Skeletal muscle satellite cell (primary cell): ENCODE data around the gene EDN2.

ENCODE experiments used
- H3K27me3 ChIP-seq: 2 replicates; pipeline ENCODE4 v1.7.0; 2013; ENCODE audit warnings: low read length; ENCODE audit not compliant: control insufficient read depth, insufficient read depth
- H3K36me3 ChIP-seq: 2 replicates; pipeline ENCODE4 v1.7.0; 2013; ENCODE audit warnings: mild to moderate bottlenecking, control low read depth, low read length; ENCODE audit not compliant: insufficient read depth
- H3K4me1 ChIP-seq: 2 replicates; pipeline ENCODE4 v1.7.0; 2013; ENCODE audit warnings: low read length; ENCODE audit not compliant: control insufficient read depth, insufficient read depth
- H3K4me2 ChIP-seq: 2 replicates; pipeline ENCODE4 v1.7.0; 2013; ENCODE audit warnings: mild to moderate bottlenecking, low read length
- H3K4me3 ChIP-seq: 2 replicates; pipeline ENCODE4 v1.7.0; 2013; ENCODE audit warnings: low read length
- H3K9ac ChIP-seq: 2 replicates; pipeline ENCODE4 v1.7.0; 2013; ENCODE audit warnings: mild to moderate bottlenecking, low read depth, low read length, moderate library complexity
- H3K9me3 ChIP-seq: replicated peaks from 2 replicates; pipeline ENCODE4 v1.7.0; 2013; ENCODE audit warnings: mild to moderate bottlenecking, control low read depth, low read length

Gene EDN2

DNA sequence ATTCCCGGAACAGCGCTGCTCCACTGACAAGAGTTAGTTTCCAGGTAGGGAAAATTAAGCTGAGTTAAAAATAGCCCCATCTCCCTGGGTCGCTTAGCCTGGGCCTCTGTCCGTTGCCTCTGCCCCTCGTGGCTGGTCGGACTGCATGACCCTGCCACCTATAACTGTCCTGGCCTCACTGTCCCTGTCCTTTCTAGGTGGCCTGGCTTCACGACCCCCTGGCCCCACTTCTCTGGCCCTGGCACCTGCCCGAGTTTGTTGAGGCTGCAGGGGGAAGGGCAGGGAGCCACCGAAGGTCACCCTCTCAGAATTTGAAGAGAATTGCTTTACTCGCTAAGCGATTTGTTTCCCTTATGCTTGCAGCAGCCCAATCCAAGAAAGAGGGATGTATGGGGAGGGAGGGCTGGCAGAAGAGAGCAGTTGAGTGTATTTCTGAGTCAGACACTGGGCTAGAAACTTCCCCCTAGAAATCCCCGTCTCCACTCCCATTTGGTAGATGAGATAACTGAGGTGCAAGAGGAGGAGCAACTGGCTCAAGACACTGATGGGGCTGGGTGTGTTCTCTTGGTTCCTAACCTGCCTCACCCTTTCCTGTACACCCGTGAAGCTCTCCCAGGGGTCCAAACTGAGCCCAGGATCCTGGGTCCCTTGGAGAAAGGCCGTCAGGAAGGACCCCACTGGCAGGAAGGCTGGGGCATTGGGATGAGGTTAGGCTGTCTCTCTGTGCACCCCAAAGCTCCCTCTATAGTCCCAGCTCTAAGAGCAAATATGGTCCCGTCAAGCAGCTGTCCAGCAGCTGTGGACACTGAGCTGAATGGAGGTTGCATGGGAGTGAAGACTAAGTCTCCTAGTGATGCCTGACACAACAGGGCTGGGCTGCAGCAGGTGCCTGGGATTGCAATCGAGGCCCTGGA is 2.9 kb upstream of the EDN2 start:
- no peak overlapping the region for H3K4me3 ChIP-seq
- no peak overlapping the region for H3K9ac ChIP-seq
- H3K27me3 ChIP-seq = peaks cover 7% of the 10 kb centered on the region
- no peaks in the 10 kb centered on the region for H3K9me3 ChIP-seq
- no peaks in the 10 kb centered on the region for H3K36me3 ChIP-seq
- peaks cover 24% of the 10 kb centered on the region for H3K4me1 ChIP-seq
- H3K4me2 ChIP-seq = no peak overlapping the region

DNA sequence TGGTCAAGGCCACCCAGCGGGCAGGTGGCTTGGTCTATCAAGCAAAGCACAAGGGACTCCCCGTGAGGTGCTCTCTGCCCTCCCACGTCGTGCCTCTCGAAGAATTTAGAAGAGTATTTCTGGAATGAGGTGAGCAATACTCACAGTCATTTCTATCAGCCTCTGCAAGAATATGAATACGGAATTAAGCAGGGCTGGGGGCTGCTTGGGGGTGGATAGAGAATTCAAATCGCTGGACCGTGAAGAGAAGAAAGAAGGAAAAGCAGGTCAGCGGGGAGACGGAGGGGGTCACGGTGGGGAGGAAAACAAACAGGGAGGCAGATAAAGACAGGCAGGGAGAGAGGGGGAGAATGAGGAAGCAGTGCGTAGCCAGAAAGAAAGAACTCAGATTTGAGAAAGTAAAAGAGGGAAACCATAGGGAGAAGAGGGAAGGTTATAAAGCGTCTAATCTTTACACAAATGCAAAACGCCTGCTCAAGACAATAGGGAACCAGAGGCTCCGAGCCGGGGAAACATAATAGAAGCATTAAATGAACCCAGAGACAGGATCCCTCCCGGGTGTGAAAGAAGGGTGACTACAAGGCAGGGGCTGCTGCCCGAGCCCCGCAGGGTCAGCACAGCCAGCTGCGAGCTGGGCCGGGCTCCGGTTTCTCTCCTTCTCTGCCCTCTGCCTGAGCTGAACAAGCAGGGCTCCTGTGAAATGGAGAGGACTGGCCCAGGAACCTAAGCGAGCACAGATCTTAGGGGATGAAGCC is 2.1 kb upstream of the EDN2 start:
- Histone ChIP-seq H3K9ac (no peak overlapping the region), H3K9me3 (no peaks in the 10 kb centered on the region), H3K4me1 (peaks cover 25% of the 10 kb centered on the region), H3K36me3 (no peaks in the 10 kb centered on the region), H3K4me2 (no peak overlapping the region), H3K27me3 (peaks cover 7% of the 10 kb centered on the region), H3K4me3 (no peak overlapping the region)

DNA sequence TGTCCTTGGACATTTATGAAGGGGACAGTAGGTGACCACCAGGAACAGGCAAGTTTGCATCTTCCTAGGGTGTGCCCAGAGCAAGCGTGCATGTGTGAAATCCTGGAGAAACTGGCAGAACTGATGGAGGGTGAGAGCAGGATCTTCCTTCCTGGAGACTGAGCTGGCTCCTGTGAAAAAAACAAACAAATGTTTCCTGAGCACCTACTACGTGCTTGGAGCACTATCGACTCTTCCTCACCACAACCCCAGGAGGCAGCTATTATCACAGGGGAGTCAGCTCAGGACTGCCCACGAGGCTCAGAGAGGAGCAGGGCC is 1.5 kb upstream of the EDN2 start:
- H3K4me3 ChIP-seq = no peak overlapping the region
- no peaks in the 10 kb centered on the region for H3K36me3 ChIP-seq
- peaks cover 25% of the 10 kb centered on the region for H3K4me1 ChIP-seq
- no peaks in the 10 kb centered on the region for H3K9me3 ChIP-seq
- H3K9ac ChIP-seq = no peak overlapping the region
- peaks cover 7% of the 10 kb centered on the region for H3K27me3 ChIP-seq
- no peak overlapping the region for H3K4me2 ChIP-seq

DNA sequence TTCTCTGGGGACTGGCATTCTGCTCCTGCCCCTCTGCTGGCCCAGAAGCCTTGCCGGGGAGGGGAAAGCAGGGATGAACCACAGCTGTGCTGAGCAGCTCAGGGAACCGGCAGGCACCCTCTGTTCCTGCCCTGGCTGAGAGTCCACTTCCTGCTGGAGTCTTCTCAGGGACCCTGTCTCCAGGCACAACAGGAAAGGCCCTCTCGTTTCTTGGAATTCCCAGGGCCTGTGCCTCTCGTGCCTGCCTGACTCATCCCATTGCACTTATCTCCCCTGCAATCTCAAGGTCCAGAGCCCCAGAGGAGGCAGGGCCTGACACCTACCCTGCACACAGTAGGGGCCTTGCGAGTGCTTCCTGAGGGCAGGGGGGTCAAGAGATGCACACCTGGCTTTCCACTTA is 1.1 kb upstream of the EDN2 start:
- Histone ChIP-seq H3K4me2 (no peak overlapping the region), H3K9me3 (no peaks in the 10 kb centered on the region), H3K4me3 (no peak overlapping the region), H3K27me3 (peaks cover 8% of the 10 kb centered on the region), H3K36me3 (no peaks in the 10 kb centered on the region), H3K9ac (no peak overlapping the region), H3K4me1 (peaks cover 25% of the 10 kb centered on the region)

DNA sequence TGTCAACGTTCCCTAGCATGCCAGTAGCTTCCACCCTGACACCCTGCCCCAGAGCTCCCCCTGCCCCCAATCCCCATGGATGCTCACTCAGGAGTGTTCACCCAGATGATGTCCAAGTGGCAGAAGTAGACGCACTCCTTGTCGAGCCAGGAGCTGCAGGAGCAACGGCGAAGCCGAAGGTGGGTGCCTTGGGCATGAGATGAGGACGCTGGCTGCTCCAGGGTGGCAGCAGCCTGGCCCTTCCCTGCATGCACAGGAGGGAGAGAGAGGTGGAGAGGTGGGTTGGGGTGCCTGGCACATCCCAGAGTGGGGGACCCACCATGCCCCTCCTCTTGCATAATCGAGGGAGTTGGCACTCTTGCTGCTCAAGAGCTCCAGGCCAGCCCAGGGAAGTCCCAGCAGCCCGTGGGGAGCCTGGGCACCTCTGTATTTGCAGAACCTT is 502 bp downstream of the EDN2 start:
- Histone ChIP-seq H3K4me3 (no peak overlapping the region), H3K36me3 (no peaks in the 10 kb centered on the region), H3K9ac (no peak overlapping the region), H3K9me3 (no peaks in the 10 kb centered on the region), H3K27me3 (peaks cover 14% of the 10 kb centered on the region), H3K4me2 (no peak overlapping the region), H3K4me1 (peaks cover 25% of the 10 kb centered on the region)

DNA sequence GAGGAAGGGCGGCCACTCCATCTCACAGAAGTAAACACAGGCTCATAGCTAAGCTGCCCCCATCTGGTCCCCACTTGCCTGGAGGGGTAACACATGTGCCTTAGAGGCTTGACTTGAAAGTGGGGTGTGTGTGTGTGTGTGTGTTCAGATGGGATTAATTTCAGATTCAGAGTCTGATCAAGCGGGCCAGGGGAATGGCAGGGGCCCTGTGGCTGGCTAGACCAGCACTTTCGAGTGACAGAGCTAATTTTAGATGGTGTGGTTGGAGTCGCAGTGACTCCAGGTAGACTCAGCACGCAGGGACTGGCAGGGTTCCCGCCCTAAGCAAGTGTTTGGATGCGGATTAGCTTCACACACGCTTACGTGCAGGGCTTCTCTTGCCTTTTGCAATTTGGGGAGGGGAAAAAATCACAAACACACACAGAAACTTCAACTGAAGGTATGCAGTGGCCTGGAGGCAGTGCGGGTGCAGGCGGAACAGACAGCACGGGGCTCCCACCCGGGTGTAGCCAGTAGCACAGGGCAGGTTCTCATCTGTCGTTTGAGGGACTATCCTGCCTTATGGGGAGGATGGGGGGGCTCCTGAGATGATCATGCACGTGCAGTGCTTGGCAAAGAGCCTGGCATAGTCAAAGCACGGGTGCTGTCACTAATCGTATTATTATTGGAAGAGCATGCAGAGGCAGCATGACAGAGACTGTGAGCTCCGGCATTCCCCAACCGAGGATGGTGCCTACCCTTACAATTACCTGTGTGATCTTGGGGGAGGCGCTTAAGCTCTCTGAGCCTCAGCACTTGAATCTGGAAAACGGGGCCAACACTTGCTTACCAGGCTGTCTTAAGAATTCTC is 1.3 kb downstream of the EDN2 start:
- Histone ChIP-seq H3K27me3 (peaks cover 14% of the 10 kb centered on the region), H3K9ac (no peak overlapping the region), H3K4me1 (peaks cover 25% of the 10 kb centered on the region), H3K36me3 (no peaks in the 10 kb centered on the region), H3K4me3 (no peak overlapping the region), H3K4me2 (no peak overlapping the region), H3K9me3 (no peaks in the 10 kb centered on the region)

DNA sequence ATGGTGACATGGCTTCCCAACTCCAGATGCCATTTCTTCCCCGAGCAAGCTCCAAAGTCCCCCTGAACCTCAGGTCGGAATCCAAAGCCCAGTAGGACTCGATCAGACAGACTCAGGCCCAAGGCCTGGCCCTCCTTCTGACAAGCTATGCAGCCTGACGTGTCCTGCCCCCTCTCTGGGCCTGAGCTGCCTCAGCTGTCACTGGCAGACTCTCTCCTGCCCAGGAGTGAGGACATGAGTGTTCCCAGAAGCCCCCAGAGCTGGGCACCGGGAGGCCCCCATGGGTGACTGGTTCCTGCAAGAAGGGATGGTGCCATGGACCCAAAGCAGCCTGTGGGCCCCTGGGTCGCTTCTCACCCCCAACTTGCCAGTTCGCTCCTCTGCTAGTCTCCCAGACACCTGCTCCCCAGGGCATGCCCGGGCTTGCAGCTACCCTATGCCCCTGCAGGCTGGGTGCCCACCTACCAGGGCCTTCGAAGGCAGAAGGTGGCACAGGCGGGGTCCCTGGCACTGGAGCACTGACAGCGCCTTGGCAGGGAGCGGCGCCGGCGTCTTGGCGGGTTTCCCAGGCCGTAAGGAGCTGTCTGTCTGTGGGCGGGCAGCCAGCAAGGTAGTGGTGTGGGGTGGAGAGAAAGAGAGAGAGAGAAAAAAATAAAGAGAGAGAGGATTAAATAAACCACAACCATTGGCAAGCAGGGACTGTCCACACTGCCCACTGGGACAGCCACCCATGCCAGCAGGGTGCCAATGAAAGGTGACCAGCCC is 2.3 kb downstream of the EDN2 start:
- Histone ChIP-seq H3K27me3 (peaks cover 7% of the 10 kb centered on the region), H3K4me3 (no peak overlapping the region), H3K9me3 (no peaks in the 10 kb centered on the region), H3K4me2 (no peak overlapping the region), H3K9ac (no peak overlapping the region), H3K36me3 (no peaks in the 10 kb centered on the region), H3K4me1 (peaks cover 25% of the 10 kb centered on the region)

DNA sequence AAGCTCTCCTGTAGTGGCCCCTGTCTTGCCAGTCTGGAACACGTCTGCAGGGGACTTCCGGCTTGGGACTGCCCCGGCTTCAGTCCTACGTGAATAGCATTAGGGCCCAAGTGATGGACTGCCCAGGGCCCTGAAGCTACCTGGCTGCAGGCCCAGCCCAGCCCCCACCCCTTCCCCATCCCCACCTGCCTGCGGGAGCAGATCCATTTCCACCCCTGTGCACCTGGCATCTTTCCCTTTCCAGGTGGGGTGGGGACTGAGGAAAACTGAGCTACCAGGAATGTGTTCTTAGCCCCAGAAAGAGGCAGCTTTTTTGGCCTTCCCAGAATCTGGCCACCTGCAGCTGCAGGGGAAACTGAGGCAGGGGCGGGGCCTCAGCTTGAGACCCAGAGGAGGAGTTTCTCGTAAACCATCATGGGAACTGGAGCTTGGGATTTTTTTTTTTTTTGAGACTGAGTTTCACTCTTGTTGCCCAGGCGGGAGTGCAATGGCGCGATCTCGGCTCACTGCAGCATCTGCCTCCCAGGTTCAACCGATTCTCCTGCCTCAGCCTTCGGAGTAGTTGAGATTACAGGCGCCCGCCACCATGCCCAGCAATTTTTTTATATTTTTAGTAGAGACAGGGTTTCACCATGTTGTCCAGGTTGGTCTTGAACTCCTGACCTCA is 3.2 kb downstream of the EDN2 start:
- peaks cover 23% of the 10 kb centered on the region for H3K4me1 ChIP-seq
- no peak overlapping the region for H3K9ac ChIP-seq
- no peaks in the 10 kb centered on the region for H3K36me3 ChIP-seq
- H3K9me3 ChIP-seq = no peaks in the 10 kb centered on the region
- peaks cover 7% of the 10 kb centered on the region for H3K27me3 ChIP-seq
- H3K4me3 ChIP-seq = no peak overlapping the region
- H3K4me2 ChIP-seq = no peak overlapping the region

DNA sequence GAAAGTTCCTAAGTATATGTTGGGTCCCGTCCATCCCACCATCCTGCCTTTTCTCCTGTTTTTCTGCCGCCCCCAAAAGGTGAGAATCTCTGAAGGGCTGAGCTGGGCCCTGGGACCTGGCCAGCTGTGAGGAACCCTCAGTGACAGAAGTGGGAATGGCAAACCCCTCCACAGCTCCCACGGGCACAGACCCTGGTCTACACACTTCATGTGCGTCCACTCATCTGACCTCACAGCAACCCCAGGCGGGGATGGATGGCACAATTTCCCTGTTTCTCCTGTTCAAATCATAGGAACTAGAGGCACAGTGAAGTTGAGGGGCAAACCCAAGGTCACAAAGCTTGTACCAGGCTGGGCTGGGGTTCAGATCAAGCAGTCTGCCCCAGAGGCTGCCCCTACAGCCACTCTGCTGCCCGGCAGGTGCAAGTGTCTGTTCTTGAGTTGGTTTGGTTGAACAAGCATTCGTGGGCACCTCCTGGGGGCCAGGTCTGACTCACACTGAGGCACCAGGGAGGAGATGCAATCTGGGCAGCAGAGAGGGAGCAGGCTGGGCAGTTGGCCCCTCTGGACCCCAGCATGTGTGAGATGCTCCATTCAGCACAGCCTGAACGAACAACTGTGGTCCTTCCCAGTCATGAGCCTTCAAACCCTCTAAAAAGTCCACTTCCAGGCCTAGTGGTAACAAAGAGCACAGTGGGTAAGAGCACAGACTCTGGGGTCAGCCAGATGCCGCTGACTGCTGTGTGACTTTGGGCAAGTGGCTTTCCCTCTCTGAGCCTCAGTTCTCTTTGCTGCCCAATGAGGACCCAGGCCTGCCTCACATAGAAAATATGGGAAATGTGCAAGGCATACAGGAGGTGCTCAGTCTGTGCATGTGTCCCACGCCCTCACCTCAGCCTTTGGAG is 4.0 kb downstream of the EDN2 start:
- H3K4me3 ChIP-seq = no peak overlapping the region
- peaks cover 15% of the 10 kb centered on the region for H3K4me1 ChIP-seq
- H3K9ac ChIP-seq = no peak overlapping the region
- peaks cover 7% of the 10 kb centered on the region for H3K27me3 ChIP-seq
- no peaks in the 10 kb centered on the region for H3K36me3 ChIP-seq
- no peak overlapping the region for H3K4me2 ChIP-seq
- no peaks in the 10 kb centered on the region for H3K9me3 ChIP-seq

DNA sequence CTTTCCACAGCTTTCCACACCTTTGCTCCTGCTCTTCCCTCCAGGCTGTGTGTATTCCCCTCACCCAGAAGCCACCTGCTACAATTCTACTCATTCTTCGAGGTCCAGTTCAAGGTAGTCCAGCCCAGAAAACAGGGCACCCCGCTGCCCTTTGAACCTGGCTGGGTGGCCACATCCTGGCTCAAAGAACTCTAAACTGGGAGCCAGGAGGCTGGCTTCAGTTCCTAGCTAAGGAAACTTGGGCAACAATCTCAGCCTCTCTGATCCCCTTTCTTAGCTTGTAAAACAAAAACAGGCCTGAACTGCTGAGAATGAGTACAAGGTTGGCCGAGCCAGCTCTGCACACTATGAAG is 4.7 kb downstream of the EDN2 start:
- Histone ChIP-seq H3K4me2 (no peak overlapping the region), H3K9ac (no peak overlapping the region), H3K9me3 (no peaks in the 10 kb centered on the region), H3K27me3 (peaks cover 7% of the 10 kb centered on the region), H3K36me3 (no peaks in the 10 kb centered on the region), H3K4me3 (no peak overlapping the region), H3K4me1 (peaks cover 8% of the 10 kb centered on the region)
